Common myeloid progenitor, CD34-positive (primary cell): ENCODE data around the gene MXRA7.
"Not testable (repeated sequence)": the region's sequence is repeated elsewhere in the genome, so short reads cannot be mapped to it uniquely, and the experiment has no call there.

Experiments used
- CTCF ChIA-PET: fragments of 350-600 bp; sonication (Branson Sonifier 250); formaldehyde crosslinking; loops from one replicate; lab custom pipeline; 2021; ENCODE audit warnings: antibody characterized with exemption; lab: Charles Lee
- POLR2A ChIA-PET: fragments of 350-600 bp; sonication (Branson Sonifier 250); formaldehyde crosslinking; loops from one replicate; lab custom pipeline; 2021; ENCODE audit warnings: antibody characterized with exemption; lab: Charles Lee
- DNase-seq, 3 donors: peaks; one replicate each; pipeline versions ENCODE4 v3.0.0 to v3.0.0-alpha.2; 2013
- H3K27ac ChIP-seq, 2 experiments: 1 replicate in 1 of 2; 2 replicates in 1 of 2; pipeline ENCODE4 v1.7.0; 2013; ENCODE audit warnings: inconsistent platforms in 2 of 2, low read length in 2 of 2, mild to moderate bottlenecking in 2 of 2, low read depth in 1 of 2, moderate library complexity in 1 of 2; ENCODE audit not compliant: severe bottlenecking in 2 of 2, insufficient read depth in 1 of 2, poor library complexity in 1 of 2
- H3K27me3 ChIP-seq, 5 experiments: replicated peaks in 2 of 5; 1 replicate in 3 of 5; 2 replicates in 2 of 5; pipeline versions ENCODE4 v1.6.1 to v1.7.0; 2013; ENCODE audit warnings: low read length in 4 of 5, mild to moderate bottlenecking in 2 of 5, moderate library complexity in 2 of 5, inconsistent platforms in 1 of 5; ENCODE audit not compliant: insufficient read depth in 5 of 5, control insufficient read depth in 4 of 5
- H3K36me3 ChIP-seq, 4 experiments: 1 replicate in 2 of 4; 2 replicates in 2 of 4; pipeline versions ENCODE4 v1.6.1 to v1.7.0; 2013; ENCODE audit warnings: low read length in 3 of 4, control low read depth in 1 of 4, mild to moderate bottlenecking in 1 of 4; ENCODE audit not compliant: control insufficient read depth in 4 of 4, insufficient read depth in 4 of 4
- H3K4me1 ChIP-seq, 4 experiments: 1 replicate in 3 of 4; 2 replicates in 1 of 4; pipeline versions ENCODE4 v1.6.1 to v1.7.1; 2013; ENCODE audit warnings: low read length in 3 of 4, mild to moderate bottlenecking in 3 of 4, control low read depth in 1 of 4, inconsistent platforms in 1 of 4, moderate library complexity in 1 of 4; ENCODE audit not compliant: control insufficient read depth in 4 of 4, insufficient read depth in 4 of 4; ENCODE audit errors: control extremely low read depth in 1 of 4
- H3K4me3 ChIP-seq, 7 experiments: 1 replicate in 4 of 7; 2 replicates in 3 of 7; pipeline versions ENCODE4 v1.5.1 to v1.7.0; 2013; ENCODE audit warnings: mild to moderate bottlenecking in 7 of 7, low read length in 6 of 7, moderate library complexity in 6 of 7, inconsistent platforms in 2 of 7, low read depth in 2 of 7, control low read depth in 1 of 7; ENCODE audit not compliant: insufficient read depth in 4 of 7, control insufficient read depth in 1 of 7; ENCODE audit errors: extremely low read depth in 1 of 7
- H3K9me3 ChIP-seq, 5 experiments: 1 replicate in 4 of 5; 2 replicates in 1 of 5; pipeline versions ENCODE4 v1.6.1 to v1.7.1; 2013; ENCODE audit warnings: low read length in 4 of 5, mild to moderate bottlenecking in 2 of 5, inconsistent platforms in 1 of 5, low read depth in 1 of 5, moderate library complexity in 1 of 5; ENCODE audit not compliant: control insufficient read depth in 4 of 5, insufficient read depth in 2 of 5; ENCODE audit errors: control extremely low read depth in 1 of 5
- WGBS: methylation state at CpG from one replicate; pipeline ENCODE4 v1.1.5; 2013; ENCODE audit not compliant: insufficient coverage; 5-methylcytosine and 5-hydroxymethylcytosine counted together

The MXRA7 gene

DNA sequence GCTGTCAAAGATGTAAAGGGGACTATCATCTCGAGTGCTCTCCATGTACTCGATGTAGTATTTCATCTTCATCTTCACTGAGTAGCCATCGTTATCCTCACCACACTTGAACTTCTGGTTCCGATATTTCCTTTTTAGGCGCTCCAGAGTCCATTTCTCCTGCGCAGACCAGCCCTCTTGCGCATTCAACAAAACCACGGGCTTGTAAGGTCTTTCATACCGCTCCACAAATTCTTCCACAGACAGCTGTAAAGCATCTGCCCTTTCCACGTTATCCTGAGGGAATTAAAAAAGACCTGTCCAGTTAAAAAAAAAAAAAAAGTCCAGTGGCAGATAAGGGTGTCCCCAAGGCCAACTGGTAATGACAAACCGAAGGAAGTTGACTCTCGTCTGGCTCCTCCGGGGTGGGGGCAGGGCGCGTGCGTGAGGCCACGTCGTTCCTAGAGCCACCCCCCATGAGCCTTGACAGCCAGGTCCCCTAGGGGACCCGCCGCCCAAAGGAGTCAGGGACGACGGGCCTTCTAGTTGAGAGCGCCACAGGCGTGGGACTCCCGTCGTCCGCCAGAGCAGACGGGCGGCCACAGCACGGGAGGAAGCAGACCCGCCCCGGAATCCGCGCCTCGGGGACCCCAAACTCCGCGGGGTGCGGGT is 14.9 kb upstream of the MXRA7 start:
- Histone ChIP-seq H3K36me3 (peaks cover 7 to 41% (median 34%) of the 10 kb centered on the region in 4 experiments), H3K27ac (peak overlapping the region; percentile 68 to 97), H3K4me3 (peak overlapping the region; percentile 60 to 92 (median 82)), H3K4me1 (peaks cover 9 to 34% (median 29%) of the 10 kb centered on the region in 4 experiments), H3K27me3 (no peaks in the 10 kb centered on the region), H3K9me3 (no peaks in the 10 kb centered on the region)
- WGBS, result 8% methylated on average over 33 of the region's 38 CpGs
- POLR2A ChIA-PET, result interaction anchor here (3.5 kb wide), 1 partner anchor 11 kb away, joined by 33 read pairs; the partner anchor contains the start of genes MFSD11 and SRSF2
- peak; percentile 61 to 80 (median 77) for DNase-seq
- CTCF ChIA-PET, result interaction anchor here (1.4 to 2.8 kb wide), 4 partner anchors 10 to 44 kb away, joined by 5 to 14 read pairs (median 10); partner anchors contain the start of genes MFSD11 and SRSF2

DNA sequence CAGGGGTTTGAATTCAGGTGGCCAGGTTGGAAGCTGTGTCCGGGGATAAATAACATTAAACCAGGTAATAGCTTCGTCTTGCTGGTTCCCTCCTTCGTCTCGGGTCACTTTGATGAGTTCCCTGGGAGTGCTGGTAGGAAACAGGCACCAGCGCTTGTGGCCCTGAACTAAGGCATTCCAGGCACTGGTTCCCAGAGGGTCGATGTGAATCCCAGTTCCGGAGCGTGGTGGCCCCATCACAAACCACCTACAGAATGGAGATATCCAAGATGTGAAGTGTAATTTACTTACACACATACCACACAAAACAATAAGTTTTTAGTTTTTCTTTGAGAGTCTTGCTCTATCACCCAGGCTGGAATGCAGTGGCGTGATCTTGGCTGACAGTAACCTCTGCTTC is 13.0 kb upstream of the MXRA7 start:
- Histone ChIP-seq H3K9me3 (no peaks in the 10 kb centered on the region), H3K4me1 (peaks cover 9 to 34% (median 25%) of the 10 kb centered on the region in 4 experiments), H3K4me3 (no peak overlapping the region), H3K36me3 (peaks cover 13 to 49% (median 45%) of the 10 kb centered on the region in 4 experiments), H3K27ac (no peak overlapping the region), H3K27me3 (no peaks in the 10 kb centered on the region)
- CTCF ChIA-PET, result interaction anchor here (1.4 to 2.0 kb wide), 2 partner anchors 10 to 11 kb away, joined by 5 to 14 read pairs; no protein-coding TSS in a partner anchor
- no peak for DNase-seq
- WGBS, result 100% methylated on average over 2 of the region's 9 CpGs
- POLR2A ChIA-PET, result no interaction called here

DNA sequence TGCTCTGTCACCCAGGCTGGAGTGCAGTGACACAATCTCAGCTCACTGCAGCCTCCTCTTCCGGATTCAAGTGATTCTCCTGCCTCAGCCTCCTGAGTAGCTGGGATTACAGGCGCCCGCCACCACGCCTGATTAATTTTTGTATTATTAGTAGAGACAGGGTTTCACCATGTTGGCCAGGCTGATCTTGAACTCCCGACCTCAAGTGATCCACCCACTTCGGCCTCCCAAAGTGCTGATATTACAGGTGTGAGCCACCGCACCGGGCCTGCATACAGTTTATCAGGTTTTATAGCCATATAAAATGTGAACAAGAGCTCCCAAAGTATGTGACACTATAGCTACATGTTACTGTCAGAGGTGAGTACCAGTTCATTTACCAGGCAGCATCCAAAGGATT is 12.2 kb upstream of the MXRA7 start:
- H3K9me3 ChIP-seq, H3K4me3 ChIP-seq, DNase-seq, POLR2A ChIA-PET, H3K27me3 ChIP-seq, H3K27ac ChIP-seq: not testable (repeated sequence)
- WGBS, result 100% methylated on average over 1 of the region's 8 CpGs
- Histone ChIP-seq H3K36me3 (peaks cover 18 to 57% (median 50%) of the 10 kb centered on the region in 4 experiments), H3K4me1 (peaks cover 9 to 28% (median 20%) of the 10 kb centered on the region in 4 experiments)
- CTCF ChIA-PET, result interaction anchor here (0.7 to 1.0 kb wide), 2 partner anchors 9 to 56 kb away, joined by 3 read pairs; no protein-coding TSS in a partner anchor

DNA sequence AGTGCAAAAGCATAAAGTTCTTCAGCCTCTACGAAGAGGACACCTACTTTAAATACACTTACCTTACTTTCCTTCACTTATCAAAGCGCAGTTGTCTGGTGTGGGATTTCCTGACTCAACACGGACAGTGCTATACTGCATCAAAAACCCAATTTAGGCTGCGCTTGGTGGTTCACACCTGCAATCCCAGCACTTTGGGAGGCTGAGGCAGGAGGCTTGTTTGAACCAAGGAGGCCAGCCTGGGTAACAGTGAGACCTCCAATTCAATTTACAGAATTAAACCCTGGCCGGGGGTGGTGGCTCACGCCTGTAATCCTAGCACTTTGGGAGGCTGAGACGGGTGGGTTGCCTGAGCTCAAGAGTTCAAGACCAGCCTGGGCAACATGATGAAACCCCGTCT is 11.5 kb upstream of the MXRA7 start:
- Histone ChIP-seq H3K4me1 (peaks cover 5 to 21% (median 14%) of the 10 kb centered on the region in 4 experiments), H3K36me3 (peaks cover 19 to 61% (median 52%) of the 10 kb centered on the region in 4 experiments), H3K4me3 (no peak overlapping the region), H3K9me3 (no peaks in the 10 kb centered on the region), H3K27ac (no peak overlapping the region), H3K27me3 (no peaks in the 10 kb centered on the region)
- 100% methylated on average over 3 of the region's 8 CpGs for WGBS
- ChIA-PET CTCF (interaction anchor here (1.0 kb wide), 1 partner anchor 8 kb away, joined by 3 read pairs; no protein-coding TSS in a partner anchor), POLR2A (no interaction called here)
- no peak for DNase-seq

GRCh38 chr17:76721463-76721862 is 10.7 kb upstream of the MXRA7 start:
- no peaks in the 10 kb centered on the region for H3K27me3 ChIP-seq
- peaks cover 20 to 69% (median 59%) of the 10 kb centered on the region in 4 experiments for H3K36me3 ChIP-seq
- CTCF ChIA-PET, result no interaction called here
- POLR2A ChIA-PET, result interaction anchor here (0.6 kb wide), 1 partner anchor 19 kb away, joined by 3 read pairs; no protein-coding TSS in a partner anchor
- no peak overlapping the region for H3K4me3 ChIP-seq
- WGBS, result 95% methylated on average over 3 of the region's 10 CpGs
- H3K9me3 ChIP-seq, result no peaks in the 10 kb centered on the region
- H3K4me1 ChIP-seq, result peaks cover 3 to 21% (median 18%) of the 10 kb centered on the region in 4 experiments
- DNase-seq, result no peak
- no peak overlapping the region for H3K27ac ChIP-seq

DNA sequence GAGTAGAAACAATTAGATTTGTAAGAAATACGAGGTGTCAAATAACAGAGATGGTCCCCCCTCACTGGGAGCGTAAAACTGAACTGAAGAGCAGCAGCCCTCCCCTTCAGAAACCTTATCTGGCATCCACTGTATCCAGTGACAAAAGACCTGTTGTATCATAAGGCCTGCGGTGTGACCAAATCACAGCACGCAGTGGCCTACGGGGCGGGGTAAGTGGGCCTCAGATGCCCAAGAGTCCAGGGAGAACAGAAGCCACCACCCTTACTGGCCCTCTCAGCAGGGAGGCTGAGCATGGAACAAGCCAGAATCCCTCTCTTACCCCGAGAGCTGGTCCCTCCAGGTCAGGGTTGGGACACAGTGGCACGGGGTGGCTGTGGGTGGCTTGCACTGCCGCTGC is 10.2 kb upstream of the MXRA7 start:
- H3K27me3 ChIP-seq, result no peaks in the 10 kb centered on the region

GRCh38 chr17:76720211-76720610 is 9.4 kb upstream of the MXRA7 start:
- Histone ChIP-seq H3K4me3 (no peak overlapping the region), H3K4me1 (peaks cover 11 to 28% (median 22%) of the 10 kb centered on the region in 4 experiments), H3K27me3 (no peaks in the 10 kb centered on the region), H3K9me3 (no peaks in the 10 kb centered on the region), H3K27ac (no peak overlapping the region), H3K36me3 (peaks cover 20 to 78% (median 66%) of the 10 kb centered on the region in 4 experiments)
- no peak for DNase-seq
- 98% methylated on average over 8 of the region's 9 CpGs for WGBS
- CTCF ChIA-PET, result interaction anchor here (1.0 kb wide), 1 partner anchor 15 kb away, joined by 3 read pairs; no protein-coding TSS in a partner anchor
- POLR2A ChIA-PET, result interaction anchor here (0.6 kb wide), 1 partner anchor 1278 kb away, joined by 3 read pairs; no protein-coding TSS in a partner anchor

More for the DNA sequence above, 10.2 kb upstream of the MXRA7 start:
- Histone ChIP-seq H3K4me3 (no peak overlapping the region), H3K9me3 (no peaks in the 10 kb centered on the region), H3K36me3 (peaks cover 20 to 74% (median 65%) of the 10 kb centered on the region in 4 experiments), H3K4me1 (peaks cover 7 to 26% (median 22%) of the 10 kb centered on the region in 4 experiments), H3K27ac (no peak overlapping the region)
- ChIA-PET POLR2A (interaction anchor here (0.6 kb wide), 1 partner anchor 18 kb away, joined by 3 read pairs; no protein-coding TSS in a partner anchor), CTCF (no interaction called here)
- 100% methylated on average over 7 of the region's 9 CpGs for WGBS
- DNase-seq, result no peak
